HEK293 (cell line): ENCODE results near the gene PTPRCAP.

Experiments
- CTCF ChIA-PET: fragments of 350-600 bp; formaldehyde crosslinking; extraction: SDS; loops from one replicate; lab custom pipeline; 2021; ENCODE audit warnings: antibody characterized with exemption; lab: Yijun Ruan, JAX
- POLR2A ChIA-PET: fragments of 300-600 bp; formaldehyde crosslinking; extraction: SDS; loops from one replicate; lab custom pipeline; 2020; ENCODE audit warnings: antibody characterized with exemption, inconsistent platforms; lab: Yijun Ruan, JAX
- H3K27ac ChIP-seq: fragments of 200-500 bp; sonication (Bioruptor generic); 2 replicates; pipeline ENCODE4 v1.5.1; 2014; ENCODE audit warnings: low read depth, low read length, control low read depth, inconsistent platforms; ENCODE audit errors: extremely low read depth
- H3K36me3 ChIP-seq, 2 experiments: fragments of 200-500 bp in 1 of 2; sonication (Bioruptor generic) in 1 of 2; 1 replicate in 1 of 2; 2 replicates in 1 of 2; pipeline ENCODE4 v1.5.1; 2014 to 2017; ENCODE audit warnings: inconsistent platforms in 2 of 2, low read length in 2 of 2; ENCODE audit not compliant: control insufficient read depth in 2 of 2, insufficient read depth in 1 of 2
- H3K4me1 ChIP-seq: fragments of 200-500 bp; sonication (Bioruptor generic); 2 replicates; pipeline ENCODE4 v1.5.1; 2014; ENCODE audit warnings: mild to moderate bottlenecking, low read length, inconsistent platforms; ENCODE audit not compliant: control insufficient read depth, insufficient read depth
- H3K4me3 ChIP-seq: 2 replicates; pipeline ENCODE4 v1.5.1; 2011; ENCODE audit warnings: low read depth, mild to moderate bottlenecking, control low read depth, low read length, moderate library complexity
- H3K9me3 ChIP-seq: fragments of 200-500 bp; sonication (Bioruptor generic); 2 replicates; pipeline ENCODE4 v1.5.1; 2014; ENCODE audit warnings: low read depth, low read length, inconsistent platforms; ENCODE audit not compliant: control insufficient read depth, insufficient read depth
- EGR2 ChIP-seq: fragments of 450-650 bp; formaldehyde crosslinking; IDR thresholded peaks from 2 replicates; pipeline ENCODE4 v1.5.1; 2016; ENCODE audit warnings: low read depth, missing biosample characterization, missing genetic modification characterization
- KLF1 ChIP-seq: fragments of 450-650 bp; formaldehyde crosslinking; IDR thresholded peaks from 2 replicates; pipeline ENCODE4 v1.5.1; 2016; ENCODE audit warnings: missing biosample characterization, missing genetic modification characterization
- REST ChIP-seq: fragments of 450-650 bp; formaldehyde crosslinking; IDR thresholded peaks from 2 replicates; pipeline ENCODE4 v1.5.1; 2016; ENCODE audit warnings: missing biosample characterization, missing genetic modification characterization
- SCRT1 ChIP-seq: fragments of 450-650 bp; formaldehyde crosslinking; IDR thresholded peaks from 2 replicates; pipeline ENCODE4 v1.5.1; 2016; ENCODE audit warnings: missing biosample characterization, missing genetic modification characterization, borderline replicate concordance
- SETDB1 ChIP-seq: IDR thresholded peaks from one replicate; pipeline ENCODE4 v1.6.1; 2017; ENCODE audit warnings: mild to moderate bottlenecking, low read length, moderate library complexity, mixed read lengths; ENCODE audit not compliant: insufficient read length
- ZBTB6 ChIP-seq: fragments of 450-650 bp; formaldehyde crosslinking; IDR thresholded peaks from 2 replicates; pipeline ENCODE4 v1.5.1; 2017; ENCODE audit warnings: missing biosample characterization, missing genetic modification characterization
- ZNF146 ChIP-seq: fragments of 450-650 bp; formaldehyde crosslinking; IDR thresholded peaks from 2 replicates; pipeline ENCODE4 v1.5.1; 2016; ENCODE audit warnings: missing biosample characterization, missing genetic modification characterization
- ZNF157 ChIP-seq: fragments of 450-650 bp; formaldehyde crosslinking; IDR thresholded peaks from 2 replicates; pipeline ENCODE4 v1.5.1; 2016; ENCODE audit warnings: missing biosample characterization, missing genetic modification characterization
- ZNF175 ChIP-seq: fragments of 450-650 bp; formaldehyde crosslinking; IDR thresholded peaks from 2 replicates; pipeline ENCODE4 v1.5.1; 2016; ENCODE audit warnings: missing biosample characterization, missing genetic modification characterization
- ZNF26 ChIP-seq: fragments of 450-650 bp; formaldehyde crosslinking; IDR thresholded peaks from 2 replicates; pipeline ENCODE4 v1.5.1; 2016; ENCODE audit warnings: missing biosample characterization, missing genetic modification characterization
- ZNF362 ChIP-seq: fragments of 450-650 bp; formaldehyde crosslinking; IDR thresholded peaks from 2 replicates; pipeline ENCODE4 v1.5.1; 2016; ENCODE audit warnings: missing biosample characterization, missing genetic modification characterization
- ZNF426 ChIP-seq: fragments of 450-650 bp; formaldehyde crosslinking; IDR thresholded peaks from 2 replicates; pipeline ENCODE4 v1.5.1; 2017; ENCODE audit warnings: missing biosample characterization, missing genetic modification characterization, mild to moderate bottlenecking, inconsistent platforms, moderate library complexity
- ZNF548 ChIP-seq: fragments of 450-650 bp; formaldehyde crosslinking; IDR thresholded peaks from 2 replicates; pipeline ENCODE4 v1.5.1; 2016; ENCODE audit warnings: missing biosample characterization, missing genetic modification characterization
- TF ChIP-seq, protein P1 (sequence below): fragments of 450-650 bp; formaldehyde crosslinking; conservative IDR thresholded peaks from 2 replicates; pipeline ENCODE4 v1.5.1; 2016; ENCODE audit warnings: low read depth, missing biosample characterization, missing genetic modification characterization
- TF ChIP-seq, protein P2 (sequence below): fragments of 450-650 bp; formaldehyde crosslinking; IDR thresholded peaks from 2 replicates; pipeline ENCODE4 v1.5.1; 2016; ENCODE audit warnings: missing biosample characterization, missing genetic modification characterization

PTPRCAP gene

DNA sequence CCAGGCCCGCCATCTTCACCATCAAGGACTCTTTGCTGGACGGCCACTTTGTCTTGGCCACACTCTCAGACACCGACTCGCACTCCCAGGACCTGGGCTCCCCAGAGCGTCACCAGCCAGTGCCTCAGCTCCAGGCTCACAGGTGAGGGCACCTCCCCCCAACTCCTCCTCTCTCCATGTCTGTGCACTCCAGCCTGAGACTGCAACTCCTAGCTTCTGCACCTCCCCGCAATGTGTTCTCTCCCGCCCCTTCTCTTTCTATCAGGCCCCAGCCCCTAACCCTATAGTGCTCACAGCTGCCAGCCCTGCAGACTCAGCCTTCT is 41.3 kb downstream of the PTPRCAP start (continued):
- no peak for TF ChIP-seq ZBTB6 (tag by site-specific recombination)
- no peak for TF ChIP-seq KLF1 (tag by site-specific recombination)

DNA sequence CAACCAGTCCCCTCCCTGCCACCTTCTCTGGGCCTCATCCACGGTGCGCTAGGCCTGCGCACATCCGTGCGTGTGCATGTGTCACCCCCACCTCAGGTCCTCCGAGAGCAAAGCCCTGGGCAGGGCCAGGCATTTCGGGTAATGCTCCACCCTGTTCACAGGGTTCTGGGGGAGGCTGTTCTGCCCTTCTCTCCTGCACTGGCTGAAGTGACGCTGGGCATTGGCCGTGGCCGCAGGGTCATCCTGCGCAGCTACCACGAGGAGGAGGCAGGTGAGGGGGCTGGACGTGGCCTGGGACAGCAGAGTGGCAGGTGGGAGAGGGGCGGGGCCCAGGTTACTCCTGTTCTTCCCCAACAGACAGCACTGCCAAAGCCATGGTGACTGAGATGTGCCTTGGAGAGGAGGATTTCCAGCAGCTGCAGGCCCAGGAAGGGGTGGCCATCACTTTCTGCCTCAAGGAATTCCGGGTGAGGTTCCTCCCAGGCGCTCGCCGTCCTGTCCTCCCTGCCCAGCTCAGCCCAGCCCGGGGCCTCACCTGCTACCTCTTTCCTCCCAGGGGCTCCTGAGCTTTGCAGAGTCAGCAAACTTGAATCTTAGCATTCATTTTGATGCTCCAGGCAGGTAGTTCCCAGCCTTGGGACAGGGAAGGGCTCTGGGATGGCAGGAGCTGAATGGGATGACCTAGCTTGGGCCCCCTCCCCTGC is 41.8 kb downstream of the PTPRCAP start:
- ChIA-PET POLR2A (interaction anchor here (0.9 to 1.2 kb wide), 5 partner anchors 12 to 78 kb away, joined by 3 to 5 read pairs (median 5); partner anchors contain the start of gene PTPRCAP), CTCF (interaction anchor here (0.5 to 0.7 kb wide), 3 partner anchors 41 to 218 kb away, joined by 3 read pairs; no protein-coding TSS in a partner anchor)
- no peak overlapping the region for H3K27ac ChIP-seq
- peaks cover 0 to 67% of the 10 kb centered on the region in 2 experiments; a peak in 2 of 3 replicates for H3K36me3 ChIP-seq
- TF ChIP-seq ZNF548 (tag by site-specific recombination): no peak
- TF ChIP-seq, protein P1, sequence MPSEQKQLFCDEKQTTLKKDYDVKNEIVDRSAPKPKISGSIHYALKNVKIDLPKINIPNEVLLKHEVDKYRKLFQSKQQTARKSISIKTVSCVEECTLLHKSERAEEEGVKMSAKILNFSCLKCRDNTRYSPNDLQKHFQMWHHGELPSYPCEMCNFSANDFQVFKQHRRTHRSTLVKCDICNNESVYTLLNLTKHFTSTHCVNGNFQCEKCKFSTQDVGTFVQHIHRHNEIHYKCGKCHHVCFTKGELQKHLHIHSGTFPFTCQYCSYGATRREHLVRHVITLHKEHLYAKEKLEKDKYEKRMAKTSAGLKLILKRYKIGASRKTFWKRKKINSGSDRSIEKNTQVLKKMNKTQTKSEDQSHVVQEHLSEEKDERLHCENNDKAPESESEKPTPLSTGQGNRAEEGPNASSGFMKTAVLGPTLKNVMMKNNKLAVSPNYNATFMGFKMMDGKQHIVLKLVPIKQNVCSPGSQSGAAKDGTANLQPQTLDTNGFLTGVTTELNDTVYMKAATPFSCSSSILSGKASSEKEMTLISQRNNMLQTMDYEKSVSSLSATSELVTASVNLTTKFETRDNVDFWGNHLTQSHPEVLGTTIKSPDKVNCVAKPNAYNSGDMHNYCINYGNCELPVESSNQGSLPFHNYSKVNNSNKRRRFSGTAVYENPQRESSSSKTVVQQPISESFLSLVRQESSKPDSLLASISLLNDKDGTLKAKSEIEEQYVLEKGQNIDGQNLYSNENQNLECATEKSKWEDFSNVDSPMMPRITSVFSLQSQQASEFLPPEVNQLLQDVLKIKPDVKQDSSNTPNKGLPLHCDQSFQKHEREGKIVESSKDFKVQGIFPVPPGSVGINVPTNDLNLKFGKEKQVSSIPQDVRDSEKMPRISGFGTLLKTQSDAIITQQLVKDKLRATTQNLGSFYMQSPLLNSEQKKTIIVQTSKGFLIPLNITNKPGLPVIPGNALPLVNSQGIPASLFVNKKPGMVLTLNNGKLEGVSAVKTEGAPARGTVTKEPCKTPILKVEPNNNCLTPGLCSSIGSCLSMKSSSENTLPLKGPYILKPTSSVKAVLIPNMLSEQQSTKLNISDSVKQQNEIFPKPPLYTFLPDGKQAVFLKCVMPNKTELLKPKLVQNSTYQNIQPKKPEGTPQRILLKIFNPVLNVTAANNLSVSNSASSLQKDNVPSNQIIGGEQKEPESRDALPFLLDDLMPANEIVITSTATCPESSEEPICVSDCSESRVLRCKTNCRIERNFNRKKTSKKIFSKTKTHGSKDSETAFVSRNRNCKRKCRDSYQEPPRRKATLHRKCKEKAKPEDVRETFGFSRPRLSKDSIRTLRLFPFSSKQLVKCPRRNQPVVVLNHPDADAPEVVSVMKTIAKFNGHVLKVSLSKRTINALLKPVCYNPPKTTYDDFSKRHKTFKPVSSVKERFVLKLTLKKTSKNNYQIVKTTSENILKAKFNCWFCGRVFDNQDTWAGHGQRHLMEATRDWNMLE (tag by site-specific recombination): no peak
- TF ChIP-seq SETDB1: no peak
- TF ChIP-seq ZNF146: no peak
- no peak for TF ChIP-seq ZNF426 (tag by site-specific recombination)
- no peak for TF ChIP-seq SCRT1
- no peak for TF ChIP-seq ZNF175 (tag by site-specific recombination)
- 0 out of 2 replicates have a peak, but pooled peaks cover 3% of the 10 kb centered on the region for H3K4me1 ChIP-seq
- no peaks in the 10 kb centered on the region for H3K9me3 ChIP-seq
- H3K4me3 ChIP-seq: no peak overlapping the region

DNA sequence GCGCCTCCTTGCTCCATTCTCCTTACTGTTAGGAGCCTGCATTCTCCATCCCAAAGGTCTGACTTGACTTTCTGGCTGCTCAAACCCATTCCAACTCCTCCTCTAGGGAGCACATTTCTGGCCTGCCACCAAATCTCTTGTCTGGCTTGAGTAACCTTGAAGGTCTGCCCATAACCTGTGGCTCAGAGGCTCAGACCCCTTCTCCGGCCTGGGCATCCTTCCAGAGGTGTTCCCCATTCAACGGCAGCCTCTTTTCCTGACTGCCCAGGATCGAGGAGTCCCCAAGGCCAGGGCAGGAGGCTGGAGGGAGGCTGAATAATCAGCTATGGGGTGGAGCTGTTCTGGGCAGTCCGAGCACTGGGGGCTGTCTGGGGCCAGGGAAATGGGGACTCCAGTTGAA is 43.5 kb downstream of the PTPRCAP start:
- H3K9me3 ChIP-seq: no peaks in the 10 kb centered on the region
- H3K4me1 ChIP-seq: 0 out of 2 replicates have a peak, but pooled peaks cover 3% of the 10 kb centered on the region
- peaks cover 0 to 52% of the 10 kb centered on the region in 2 experiments; a peak in 2 of 3 replicates for H3K36me3 ChIP-seq
- H3K4me3 ChIP-seq: no peak overlapping the region
- POLR2A ChIA-PET: interaction anchor here (0.6 to 3.5 kb wide), 2 partner anchors 7 to 236 kb away, joined by 3 to 53 read pairs; partner anchors contain the start of genes NUDT8 and PPP1CA
- CTCF ChIA-PET: interaction anchor here (25.6 kb wide), 1 partner anchor 30 kb away, joined by 898 read pairs; the partner anchor contains the start of genes CLCF1 and POLD4
- no peak overlapping the region for H3K27ac ChIP-seq
- TF ChIP-seq EGR2 (tag by site-specific recombination) (no peak), ZNF26 (tag by site-specific recombination) (no peak), ZNF157 (tag by site-specific recombination) (no peak), ZNF362 (tag by site-specific recombination) (no peak), REST (no peak), SETDB1 (no peak)
- TF ChIP-seq, protein P2, sequence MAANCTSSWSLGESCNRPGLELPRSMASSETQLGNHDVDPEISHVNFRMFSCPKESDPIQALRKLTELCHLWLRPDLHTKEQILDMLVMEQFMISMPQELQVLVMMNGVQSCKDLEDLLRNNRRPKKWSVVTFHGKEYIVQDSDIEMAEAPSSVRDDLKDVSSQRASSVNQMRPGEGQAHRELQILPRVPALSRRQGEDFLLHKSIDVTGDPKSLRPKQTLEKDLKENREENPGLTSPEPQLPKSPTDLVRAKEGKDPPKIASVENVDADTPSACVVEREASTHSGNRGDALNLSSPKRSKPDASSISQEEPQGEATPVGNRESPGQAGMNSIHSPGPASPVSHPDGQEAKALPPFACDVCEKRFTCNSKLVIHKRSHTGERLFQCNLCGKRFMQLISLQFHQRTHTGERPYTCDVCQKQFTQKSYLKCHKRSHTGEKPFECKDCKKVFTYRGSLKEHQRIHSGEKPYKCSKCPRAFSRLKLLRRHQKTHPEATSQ (tag by site-specific recombination): no peak
